A549 treated with ZK216348 at 1 μM for 4 hours (cell line): ENCODE results near the gene FOXG1. TPM values are rescaled to one million over a fixed set of nuclear protein-coding genes. Genes with fewer than 3 reads are reported as not detected.

ENCODE experiments used
- total RNA-seq: library from RNA; stranded (reverse); fragments of 200-300 nt; extraction: Qiagen RNA extraction; gene quantifications from 5 replicates; pipeline ENCODE4 v1.2.3, GENCODE V29; 2022; ENCODE audit warnings: low read depth

Gene FOXG1
- total RNA-seq: 0.11 to 0.27 TPM (median 0.12 TPM) in 5 replicates

GRCh38 chr14:28766469-28766955 is at the start of gene FOXG1:
Gene FOXG1 (plus strand): TSS chr14:28766787. CDS start chr14:28767280, 493 bp downstream.

